ENCODE measurements around the gene MCM8. TPM values are rescaled to one million over a fixed set of nuclear protein-coding genes. Genes with fewer than 3 reads are reported as not detected.

Gene MCM8
- total and polyA plus RNA-seq, 4 donors = 0.49 to 11.0 (median 1.5) TPM

GRCh38 chr20:5990946-5991345 lies 40.5 kb downstream of the MCM8 start:
- WGBS = 96% methylated on average over 3 of the region's 3 CpGs
- Histone ChIP-seq H3K9me3 (ENCODE audit: control insufficient read depth in 4 of 4, low read length in 3 of 4) (no peaks in the 10 kb centered on the region), H3K4me1 (ENCODE audit: control insufficient read depth in 4 of 4, insufficient read depth in 4 of 4, low read length in 3 of 4) (no peaks in the 10 kb centered on the region), H3K9ac (ENCODE audit: low read depth in 1 of 2, low read length in 2 of 2) (no peak overlapping the region), H3K27me3 (ENCODE audit: control insufficient read depth in 4 of 4, insufficient read depth in 4 of 4, low read length in 3 of 4) (no peaks in the 10 kb centered on the region), H3K4me3 (ENCODE audit: low read depth in 1 of 3, low read length in 3 of 3) (no peak overlapping the region), H3K27ac (ENCODE audit: low read depth in 1 of 2, low read length in 2 of 2) (no peak overlapping the region), H3K36me3 (ENCODE audit: control insufficient read depth in 4 of 4, insufficient read depth in 3 of 4, low read depth in 1 of 4, low read length in 3 of 4) (peaks cover 0 to 6% (median 2%) of the 10 kb centered on the region in 4 donors)
- TF ChIP-seq, protein P1, sequence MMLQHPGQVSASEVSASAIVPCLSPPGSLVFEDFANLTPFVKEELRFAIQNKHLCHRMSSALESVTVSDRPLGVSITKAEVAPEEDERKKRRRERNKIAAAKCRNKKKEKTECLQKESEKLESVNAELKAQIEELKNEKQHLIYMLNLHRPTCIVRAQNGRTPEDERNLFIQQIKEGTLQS (IDR thresholded peaks at IDR 0.05) = no peak
- TF ChIP-seq NR2F2 (IDR thresholded peaks at IDR 0.05) = no peak
- no peak for TF ChIP-seq FOXA1 (IDR thresholded peaks at IDR 0.05)
- no peak for TF ChIP-seq HNF4A (conservative IDR thresholded peaks at IDR 0.05)
- TF ChIP-seq, protein P2, sequence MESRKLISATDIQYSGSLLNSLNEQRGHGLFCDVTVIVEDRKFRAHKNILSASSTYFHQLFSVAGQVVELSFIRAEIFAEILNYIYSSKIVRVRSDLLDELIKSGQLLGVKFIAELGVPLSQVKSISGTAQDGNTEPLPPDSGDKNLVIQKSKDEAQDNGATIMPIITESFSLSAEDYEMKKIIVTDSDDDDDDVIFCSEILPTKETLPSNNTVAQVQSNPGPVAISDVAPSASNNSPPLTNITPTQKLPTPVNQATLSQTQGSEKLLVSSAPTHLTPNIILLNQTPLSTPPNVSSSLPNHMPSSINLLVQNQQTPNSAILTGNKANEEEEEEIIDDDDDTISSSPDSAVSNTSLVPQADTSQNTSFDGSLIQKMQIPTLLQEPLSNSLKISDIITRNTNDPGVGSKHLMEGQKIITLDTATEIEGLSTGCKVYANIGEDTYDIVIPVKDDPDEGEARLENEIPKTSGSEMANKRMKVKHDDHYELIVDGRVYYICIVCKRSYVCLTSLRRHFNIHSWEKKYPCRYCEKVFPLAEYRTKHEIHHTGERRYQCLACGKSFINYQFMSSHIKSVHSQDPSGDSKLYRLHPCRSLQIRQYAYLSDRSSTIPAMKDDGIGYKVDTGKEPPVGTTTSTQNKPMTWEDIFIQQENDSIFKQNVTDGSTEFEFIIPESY (IDR thresholded peaks at IDR 0.05) = no peak
- no peak for TF ChIP-seq FOXA2 (IDR thresholded peaks at IDR 0.05)
- TF ChIP-seq RAD21 (IDR thresholded peaks at IDR 0.05) = no peak
- TF ChIP-seq SP1 (IDR thresholded peaks at IDR 0.05) = no peak
- TF ChIP-seq JUND (IDR thresholded peaks at IDR 0.05) = no peak
- no peak for TF ChIP-seq RXRA (IDR thresholded peaks at IDR 0.05)
- TF ChIP-seq TAF1 (conservative IDR thresholded peaks at IDR 0.05) = no peak
- TF ChIP-seq EGR1 (IDR thresholded peaks at IDR 0.05; ENCODE audit: low read depth in 2 of 2) = no peak
- TF ChIP-seq, protein P3, sequence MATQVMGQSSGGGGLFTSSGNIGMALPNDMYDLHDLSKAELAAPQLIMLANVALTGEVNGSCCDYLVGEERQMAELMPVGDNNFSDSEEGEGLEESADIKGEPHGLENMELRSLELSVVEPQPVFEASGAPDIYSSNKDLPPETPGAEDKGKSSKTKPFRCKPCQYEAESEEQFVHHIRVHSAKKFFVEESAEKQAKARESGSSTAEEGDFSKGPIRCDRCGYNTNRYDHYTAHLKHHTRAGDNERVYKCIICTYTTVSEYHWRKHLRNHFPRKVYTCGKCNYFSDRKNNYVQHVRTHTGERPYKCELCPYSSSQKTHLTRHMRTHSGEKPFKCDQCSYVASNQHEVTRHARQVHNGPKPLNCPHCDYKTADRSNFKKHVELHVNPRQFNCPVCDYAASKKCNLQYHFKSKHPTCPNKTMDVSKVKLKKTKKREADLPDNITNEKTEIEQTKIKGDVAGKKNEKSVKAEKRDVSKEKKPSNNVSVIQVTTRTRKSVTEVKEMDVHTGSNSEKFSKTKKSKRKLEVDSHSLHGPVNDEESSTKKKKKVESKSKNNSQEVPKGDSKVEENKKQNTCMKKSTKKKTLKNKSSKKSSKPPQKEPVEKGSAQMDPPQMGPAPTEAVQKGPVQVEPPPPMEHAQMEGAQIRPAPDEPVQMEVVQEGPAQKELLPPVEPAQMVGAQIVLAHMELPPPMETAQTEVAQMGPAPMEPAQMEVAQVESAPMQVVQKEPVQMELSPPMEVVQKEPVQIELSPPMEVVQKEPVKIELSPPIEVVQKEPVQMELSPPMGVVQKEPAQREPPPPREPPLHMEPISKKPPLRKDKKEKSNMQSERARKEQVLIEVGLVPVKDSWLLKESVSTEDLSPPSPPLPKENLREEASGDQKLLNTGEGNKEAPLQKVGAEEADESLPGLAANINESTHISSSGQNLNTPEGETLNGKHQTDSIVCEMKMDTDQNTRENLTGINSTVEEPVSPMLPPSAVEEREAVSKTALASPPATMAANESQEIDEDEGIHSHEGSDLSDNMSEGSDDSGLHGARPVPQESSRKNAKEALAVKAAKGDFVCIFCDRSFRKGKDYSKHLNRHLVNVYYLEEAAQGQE (IDR thresholded peaks at IDR 0.05) = no peak
- TF ChIP-seq, protein P4, sequence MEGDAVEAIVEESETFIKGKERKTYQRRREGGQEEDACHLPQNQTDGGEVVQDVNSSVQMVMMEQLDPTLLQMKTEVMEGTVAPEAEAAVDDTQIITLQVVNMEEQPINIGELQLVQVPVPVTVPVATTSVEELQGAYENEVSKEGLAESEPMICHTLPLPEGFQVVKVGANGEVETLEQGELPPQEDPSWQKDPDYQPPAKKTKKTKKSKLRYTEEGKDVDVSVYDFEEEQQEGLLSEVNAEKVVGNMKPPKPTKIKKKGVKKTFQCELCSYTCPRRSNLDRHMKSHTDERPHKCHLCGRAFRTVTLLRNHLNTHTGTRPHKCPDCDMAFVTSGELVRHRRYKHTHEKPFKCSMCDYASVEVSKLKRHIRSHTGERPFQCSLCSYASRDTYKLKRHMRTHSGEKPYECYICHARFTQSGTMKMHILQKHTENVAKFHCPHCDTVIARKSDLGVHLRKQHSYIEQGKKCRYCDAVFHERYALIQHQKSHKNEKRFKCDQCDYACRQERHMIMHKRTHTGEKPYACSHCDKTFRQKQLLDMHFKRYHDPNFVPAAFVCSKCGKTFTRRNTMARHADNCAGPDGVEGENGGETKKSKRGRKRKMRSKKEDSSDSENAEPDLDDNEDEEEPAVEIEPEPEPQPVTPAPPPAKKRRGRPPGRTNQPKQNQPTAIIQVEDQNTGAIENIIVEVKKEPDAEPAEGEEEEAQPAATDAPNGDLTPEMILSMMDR (IDR thresholded peaks at IDR 0.05; ENCODE audit: low read depth, low read length, missing input control) = no peak
- DNase-seq (ENCODE audit: low spot score) = no peak

- H3K27ac ChIP-seq (ENCODE audit: low read depth in 1 of 2, low read length in 2 of 2) = no peak overlapping the region
- TF ChIP-seq EGR1 (IDR thresholded peaks at IDR 0.05; ENCODE audit: low read depth in 2 of 2) (no peak), SP1 (IDR thresholded peaks at IDR 0.05) (no peak), NR2F2 (IDR thresholded peaks at IDR 0.05) (no peak), GABPA (IDR thresholded peaks at IDR 0.05 in 1 of 2, conservative IDR thresholded peaks at IDR 0.05 in 1 of 2) (no peak), YY1 (IDR thresholded peaks at IDR 0.05) (no peak)
- TF ChIP-seq, protein P4 (IDR thresholded peaks at IDR 0.05; ENCODE audit: low read depth, low read length, missing input control) = no peak
- TF ChIP-seq, protein P1 (IDR thresholded peaks at IDR 0.05) = no peak
- TF ChIP-seq, protein P2 (IDR thresholded peaks at IDR 0.05) = no peak
- H3K27me3 ChIP-seq (ENCODE audit: control insufficient read depth in 4 of 4, insufficient read depth in 4 of 4, low read length in 3 of 4) = no peaks in the 10 kb centered on the region
- H3K4me3 ChIP-seq (ENCODE audit: low read depth in 1 of 3, low read length in 3 of 3) = no peak overlapping the region
- H3K4me1 ChIP-seq (ENCODE audit: control insufficient read depth in 4 of 4, insufficient read depth in 4 of 4, low read length in 3 of 4) = no peaks in the 10 kb centered on the region
- H3K9ac ChIP-seq (ENCODE audit: low read depth in 1 of 2, low read length in 2 of 2) = no peak overlapping the region
- peaks cover 0 to 3% (median 2%) of the 10 kb centered on the region in 4 donors for H3K36me3 ChIP-seq (ENCODE audit: control insufficient read depth in 4 of 4, insufficient read depth in 3 of 4, low read depth in 1 of 4, low read length in 3 of 4)
- DNase-seq (ENCODE audit: low spot score) = no peak
- no peaks in the 10 kb centered on the region for H3K9me3 ChIP-seq (ENCODE audit: control insufficient read depth in 4 of 4, low read length in 3 of 4)
- WGBS = 90% methylated on average over 2 of the region's 2 CpGs
Measured at GRCh38 chr20:5991623-5992441, 41.4 kb downstream of the MCM8 start.

Measured in liver (tissue), 9 donors.